Fibroblast of skin of scalp (primary cell): ENCODE data around the gene SBF1.

Source experiments
- DNase-seq: peaks from one replicate; pipeline ENCODE4 v3.0.0-alpha.2; 2013

SBF1 gene

DNA sequence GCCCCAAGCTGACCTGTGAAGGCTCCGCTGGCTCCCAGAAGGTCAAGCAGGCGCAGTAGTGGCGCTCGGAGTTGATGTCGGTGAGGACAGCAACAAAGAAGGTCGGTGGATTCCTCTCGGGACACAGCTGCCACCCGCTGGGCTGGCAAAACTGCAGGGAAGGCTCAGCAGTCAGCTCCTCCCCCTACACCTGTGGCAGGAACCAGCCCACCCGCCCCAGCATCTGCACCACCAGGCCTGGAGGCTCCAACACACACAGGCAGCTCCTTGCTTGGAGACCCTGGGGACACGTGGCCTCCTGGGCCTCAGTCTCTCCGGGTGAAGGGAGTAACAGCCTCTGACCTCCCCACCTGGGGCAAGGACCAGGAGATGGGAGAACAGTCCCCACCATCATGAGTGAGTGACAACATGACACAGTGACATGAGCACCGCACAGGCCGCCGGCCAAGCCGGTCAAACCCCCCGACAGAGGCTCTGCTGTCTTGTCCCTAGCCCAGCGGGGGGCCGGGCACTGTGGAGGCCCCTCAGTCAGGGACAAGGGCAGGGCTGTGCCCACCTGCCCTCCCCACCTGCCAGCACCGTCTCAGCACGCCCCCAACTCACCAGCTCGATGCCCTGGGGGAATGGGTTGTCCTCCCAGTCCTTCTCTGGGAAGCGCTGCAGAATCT, 6.9 kb downstream of the SBF1 start:
- no peak for DNase-seq

- DNase-seq, result no peak
These were observed 7.5 kb downstream of the SBF1 start for GRCh38 chr22:50467341-50467740.

DNA sequence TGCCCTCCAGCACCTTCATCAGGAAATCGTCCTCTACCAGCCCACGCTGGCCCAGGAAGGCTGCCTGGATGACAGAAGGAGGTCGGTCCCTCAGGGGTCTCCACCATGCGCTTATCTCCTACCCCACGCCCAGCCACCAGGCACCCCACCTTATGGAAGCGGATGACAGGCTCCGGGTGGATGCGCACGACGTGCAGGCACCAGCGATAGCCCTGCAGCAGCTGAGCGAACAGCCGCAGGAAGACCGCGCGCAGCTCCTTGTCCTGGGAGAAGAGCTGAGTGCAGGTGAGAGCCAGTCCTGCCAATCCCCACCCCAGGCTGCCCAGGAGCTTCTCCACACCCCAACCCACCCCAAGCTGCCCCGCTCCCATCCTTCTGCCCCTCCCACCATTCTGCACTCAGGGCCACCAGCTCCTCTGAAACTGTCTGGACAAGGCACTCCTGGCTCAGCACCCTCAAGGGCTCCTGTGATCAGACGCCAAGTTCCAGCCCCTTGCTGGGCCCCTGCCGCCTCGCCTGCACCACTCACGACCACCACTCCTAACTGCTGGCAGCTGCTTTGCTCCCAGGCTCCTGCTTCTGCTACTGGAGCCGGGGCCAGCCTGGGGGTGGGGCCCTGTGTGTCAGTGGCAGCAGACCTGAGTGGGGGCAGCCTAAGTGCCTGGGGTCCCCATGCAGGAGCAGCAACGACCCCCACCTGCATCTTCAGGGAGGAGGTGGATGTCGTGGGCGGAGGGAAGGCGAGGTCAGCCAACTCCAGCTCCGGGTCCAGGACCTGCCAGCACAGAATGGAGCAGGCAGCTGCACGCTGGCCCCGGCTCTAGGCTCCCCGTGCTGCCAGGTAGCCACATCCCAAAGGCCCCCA, 9.5 kb downstream of the SBF1 start:
- no peak for DNase-seq

- no peak for DNase-seq
These were observed 10.4 kb downstream of the SBF1 start for GRCh38 chr22:50464451-50464850.

GRCh38 chr22:50463188-50463900, 11.5 kb downstream of the SBF1 start:
- no peak for DNase-seq

DNA sequence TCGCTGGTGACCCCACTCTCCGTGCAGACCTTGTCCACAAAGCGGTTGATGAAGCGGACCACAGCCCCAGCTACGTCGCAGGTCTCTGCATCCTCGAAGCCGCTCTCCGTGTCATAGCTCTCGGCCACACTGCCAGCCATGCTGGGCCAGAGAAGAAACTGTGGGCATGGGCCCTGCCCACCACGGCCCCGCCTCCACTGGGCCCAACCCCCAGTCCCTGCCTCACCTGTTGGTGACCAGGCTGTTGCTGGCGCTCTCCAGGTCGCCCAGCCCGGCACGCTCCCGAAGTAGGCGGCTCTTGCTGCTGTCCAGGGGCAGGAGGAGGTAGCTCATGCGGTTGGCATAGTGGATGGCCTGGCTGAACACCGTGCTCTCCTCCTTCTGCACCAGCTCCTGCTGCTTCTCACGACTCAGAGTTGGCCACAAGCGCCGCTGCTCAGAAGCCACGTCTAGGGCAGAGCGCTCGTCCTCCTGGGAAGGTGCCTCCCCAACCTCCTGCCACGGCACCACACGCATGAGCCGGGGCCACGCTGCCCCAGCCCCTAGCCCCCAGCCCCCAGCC, 12.8 kb downstream of the SBF1 start:
- no peak for DNase-seq

DNA sequence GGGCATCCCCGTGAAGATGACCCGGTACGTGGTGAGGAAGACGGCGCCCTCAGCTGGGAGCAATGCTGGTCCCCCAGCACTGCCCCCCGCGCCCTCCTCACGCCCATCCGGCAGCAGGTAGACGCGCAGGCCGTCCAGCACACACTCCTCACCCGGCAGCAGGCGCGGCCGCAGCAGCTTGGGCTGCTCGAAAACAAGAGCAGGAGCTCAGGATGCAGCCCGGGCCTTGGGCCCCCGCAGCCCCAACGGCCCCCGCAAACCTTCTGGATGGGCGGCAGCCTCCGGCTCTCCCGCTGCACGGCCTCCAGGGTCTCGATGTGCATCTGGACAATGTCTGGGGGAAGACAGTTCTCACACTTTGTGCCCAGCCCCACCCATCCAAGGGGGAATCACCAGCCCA, 13.3 kb downstream of the SBF1 start:
- DNase-seq, result no peak

GRCh38 chr22:50460938-50461337, 13.9 kb downstream of the SBF1 start:
- no peak for DNase-seq

DNA sequence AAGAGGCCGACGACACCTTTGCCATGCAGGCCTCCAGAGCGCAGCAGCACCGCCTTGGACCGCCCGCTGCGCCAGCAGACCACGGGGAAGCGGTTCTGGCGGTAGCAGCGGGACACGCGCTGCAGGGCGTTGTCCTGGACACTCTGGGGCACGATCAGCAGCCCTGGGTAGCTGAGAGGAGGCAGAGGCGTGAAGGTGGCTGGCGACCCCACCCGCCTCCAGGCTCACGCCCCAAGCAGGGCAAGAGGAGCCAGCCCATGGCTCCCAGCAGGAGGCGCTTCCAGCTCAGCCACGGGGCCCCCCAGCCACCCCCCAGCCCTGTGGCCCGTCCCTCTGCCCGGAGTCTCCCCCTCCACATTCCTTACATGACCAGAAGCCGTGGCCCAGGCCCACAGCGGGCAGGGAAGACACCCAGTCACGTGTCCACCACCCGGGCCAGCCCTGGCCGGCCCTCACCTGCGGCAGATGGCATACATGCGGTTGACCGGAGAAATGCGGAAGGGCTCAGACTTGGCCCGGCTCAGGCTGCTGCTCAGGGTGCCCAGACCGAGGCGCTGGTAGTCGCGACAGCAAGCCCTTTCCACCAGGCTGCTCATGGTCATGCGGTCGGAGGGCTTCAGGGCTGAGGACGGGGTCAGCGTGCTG, 15.2 kb downstream of the SBF1 start:
- DNase-seq, result no peak

- no peak for DNase-seq
These were observed 15.8 kb downstream of the SBF1 start for GRCh38 chr22:50459016-50459415.

GRCh38 chr22:50456466-50457234, 18.2 kb downstream of the SBF1 start:
- DNase-seq, result no peak

DNA sequence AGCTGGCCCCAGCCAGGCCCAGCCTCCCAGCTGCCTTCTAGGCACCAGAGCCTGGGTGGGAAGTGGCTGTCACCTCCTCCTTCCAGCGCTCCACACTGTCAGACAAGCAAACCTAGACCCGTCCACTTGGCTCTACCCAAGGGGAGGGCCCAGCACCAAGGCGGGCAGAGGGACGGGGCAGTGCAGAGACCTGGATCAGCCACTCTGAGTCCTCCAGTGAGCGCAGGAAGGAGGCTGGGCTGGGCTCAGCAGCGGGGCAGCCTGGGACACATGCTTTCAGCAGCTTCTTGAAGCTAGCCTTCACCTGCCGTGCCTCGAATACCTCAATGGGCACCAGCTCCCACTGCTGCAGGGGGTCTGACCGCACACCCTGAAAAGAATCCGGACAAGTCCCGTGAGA, 18.8 kb downstream of the SBF1 start:
- DNase-seq, result no peak

DNA sequence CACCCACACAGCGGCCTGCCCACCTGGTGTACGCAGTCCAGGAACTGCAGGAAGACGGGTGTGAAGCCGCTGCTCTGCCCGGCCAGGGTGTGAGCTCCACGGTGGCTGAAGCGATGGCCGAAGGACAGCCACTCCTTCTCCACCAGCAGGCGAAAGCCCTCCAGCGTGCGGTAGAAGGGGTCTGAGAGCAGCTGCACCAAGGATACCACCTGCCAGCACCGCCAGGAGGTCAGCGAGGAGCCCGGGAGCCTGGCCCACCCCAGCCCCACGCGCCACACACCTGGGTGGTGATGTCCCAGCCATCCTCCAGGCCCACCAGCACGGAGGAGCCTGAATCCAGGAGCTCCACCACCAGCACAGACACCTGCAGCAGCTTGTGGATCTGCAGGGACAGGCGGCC, 19.6 kb downstream of the SBF1 start:
- no peak for DNase-seq

DNA sequence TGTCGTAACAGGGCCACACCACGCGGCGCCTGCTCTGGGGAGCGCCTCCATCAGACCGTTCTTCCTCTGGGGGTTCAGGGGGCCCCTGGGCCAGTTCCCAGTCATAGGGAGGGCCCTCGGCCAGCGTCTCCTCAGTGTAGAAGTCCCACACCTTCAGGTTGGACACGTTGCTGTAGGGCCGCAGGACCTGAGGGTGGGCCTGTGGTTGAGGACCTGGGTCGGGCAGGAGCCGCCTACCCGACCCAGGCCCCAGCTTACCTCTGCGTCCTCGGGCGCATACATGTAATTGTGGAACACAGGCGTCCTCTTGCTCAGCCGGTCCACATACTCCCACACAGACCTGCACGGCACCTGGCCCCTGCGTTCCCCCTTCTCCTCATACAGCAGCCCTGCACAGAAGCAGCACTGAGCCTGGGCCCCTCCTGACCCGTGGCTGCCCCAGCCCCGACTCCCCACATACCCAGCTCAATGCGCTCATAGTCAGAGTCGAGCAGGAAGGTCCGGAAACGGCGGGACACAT, 20.2 kb downstream of the SBF1 start:
- DNase-seq, result no peak

- no peak for DNase-seq
These were observed 22.2 kb downstream of the SBF1 start for GRCh38 chr22:50452649-50453048.

DNA sequence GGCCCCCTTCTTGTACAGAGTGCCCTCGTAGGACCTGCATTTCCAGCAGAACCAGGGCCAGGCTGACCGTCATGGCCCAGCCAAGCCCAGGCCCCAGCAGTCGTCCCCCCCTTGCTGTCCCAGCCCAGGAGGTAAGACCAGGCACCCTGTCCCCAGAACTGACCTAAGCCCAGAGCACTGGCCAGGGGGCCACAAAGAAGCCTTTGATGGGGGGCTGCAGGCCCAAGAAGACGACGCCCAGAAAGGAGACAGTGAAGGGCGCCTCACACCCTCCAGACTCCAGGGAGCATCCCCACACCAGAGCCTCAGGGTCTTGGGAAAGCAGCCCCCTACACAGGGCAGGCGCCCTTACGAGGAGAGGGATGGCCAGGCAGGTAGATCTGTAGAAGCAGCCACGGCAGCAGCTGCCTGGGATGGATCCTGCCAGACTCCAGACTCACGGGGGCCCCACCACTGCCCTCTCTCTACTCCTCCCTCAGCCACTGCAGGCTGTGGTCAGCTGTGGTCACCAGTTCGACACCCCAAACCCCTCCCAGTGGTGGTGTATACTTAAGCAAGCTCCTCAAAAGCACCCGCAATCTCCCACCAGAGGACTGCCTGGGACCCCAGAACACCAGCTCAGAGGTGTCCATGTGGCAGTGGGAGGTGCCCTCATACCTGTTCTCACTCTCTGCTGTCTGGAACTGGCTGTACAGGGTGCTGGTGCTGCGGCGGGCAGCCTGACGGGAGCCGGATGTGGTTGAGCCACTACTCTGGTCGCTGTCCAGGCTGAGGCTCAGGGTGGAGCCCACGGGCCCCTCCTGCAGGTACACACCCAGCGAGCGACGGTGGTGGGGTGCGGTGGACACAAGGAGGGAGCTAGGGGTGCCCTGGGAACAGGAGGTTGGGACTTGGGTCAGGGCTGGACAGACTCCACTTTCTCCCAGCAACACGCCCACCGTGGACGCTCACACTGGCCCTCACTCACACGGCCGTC, 27.0 kb downstream of the SBF1 start:
- no peak for DNase-seq

- no peak for DNase-seq
These were observed 27.9 kb downstream of the SBF1 start for GRCh38 chr22:50446708-50447575.

GRCh38 chr22:50445880-50446707, 28.7 kb downstream of the SBF1 start:
- DNase-seq, result no peak
